ENCODE results near the gene FHL2.

DNA sequence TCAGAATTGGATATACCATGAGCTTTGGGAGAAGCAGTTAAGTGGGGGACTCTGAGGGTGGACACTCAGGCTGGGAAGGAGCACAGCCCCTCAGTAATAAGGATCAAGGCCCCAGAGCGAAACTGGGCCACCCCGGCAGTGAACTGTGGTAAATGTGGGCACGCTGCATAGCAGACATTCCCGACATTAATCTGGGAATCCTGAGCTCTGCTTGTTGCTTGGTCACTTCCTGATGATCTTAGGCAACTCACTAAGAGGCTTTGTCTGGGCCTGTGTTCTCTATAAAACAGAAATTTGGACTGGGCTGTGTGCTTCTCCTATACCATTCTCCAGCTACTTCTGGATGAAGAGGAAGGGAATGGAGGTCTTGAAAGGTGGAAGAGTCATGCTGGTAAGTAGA lies 74.1 kb downstream of the FHL2 start:
- no peak for TF ChIP-seq CTCF (IDR thresholded peaks at IDR 0.05; ENCODE audit: low read length)
- no peak for TF ChIP-seq EZH2 (optimal IDR thresholded peaks at IDR 0.05; ENCODE audit: low read depth, low read length)
- no peak for TF ChIP-seq EZH2phosphoT487 (IDR thresholded peaks at IDR 0.05; ENCODE audit: low read length)

All from MM.1S (cell line).